SU-DHL-6 (cell line): ENCODE data around the gene AFAP1.

Experiments used
- CTCF ChIP-seq: fragments of 200-600 bp; sonication (generic); IDR thresholded peaks from one replicate; pipeline ENCODE4 v1.5.1; 2017; ENCODE audit warnings: antibody characterized with exemption, mild to moderate bottlenecking, low read length, moderate library complexity; ENCODE audit not compliant: insufficient read depth, poor library complexity, severe bottlenecking
- EZH2phosphoT487 ChIP-seq: fragments of 200-600 bp; sonication (generic), shearing (Covaris generic); conservative IDR thresholded peaks from 2 replicates; pipeline ENCODE4 v1.6.1; 2018; ENCODE audit warnings: mild to moderate bottlenecking, antibody characterized with exemption, low read length, moderate library complexity, mixed read lengths

GRCh38 chr4:7983296-7983695 lies 43.6 kb upstream of the AFAP1 start:
- TF ChIP-seq CTCF (no peak), EZH2phosphoT487 (no peak)
